ENCODE data around the gene PXMP2.
"Not testable (repeated sequence)": the region's sequence is repeated elsewhere in the genome, so short reads cannot be mapped to it uniquely, and the experiment has no call there.

Gene PXMP2

GRCh38 chr12:132660996-132661395 lies 26.4 kb upstream of the PXMP2 start:
- DNase-seq = no peak

- no peak for DNase-seq
Observed at GRCh38 chr12:132661972-132662371, 25.4 kb upstream of the PXMP2 start.

- no peak for DNase-seq
Observed at GRCh38 chr12:132662901-132663755, 24.3 kb upstream of the PXMP2 start.

GRCh38 chr12:132664206-132665148 lies 22.9 kb upstream of the PXMP2 start:
- DNase-seq = no peak

GRCh38 chr12:132665149-132665491 lies 22.3 kb upstream of the PXMP2 start:
- no peak for DNase-seq

- no peak for DNase-seq
Observed at GRCh38 chr12:132665794-132666193, 21.6 kb upstream of the PXMP2 start.

- DNase-seq = no peak
Observed at GRCh38 chr12:132668191-132669088, 18.9 kb upstream of the PXMP2 start.

GRCh38 chr12:132669166-132669879 lies 18.1 kb upstream of the PXMP2 start:
- no peak for DNase-seq

- DNase-seq = no peak
Observed at GRCh38 chr12:132672116-132672515, 15.3 kb upstream of the PXMP2 start.

GRCh38 chr12:132672678-132673077 lies 14.7 kb upstream of the PXMP2 start:
- no peak for DNase-seq

- no peak for DNase-seq
Observed at GRCh38 chr12:132673288-132674179, 13.9 kb upstream of the PXMP2 start.

GRCh38 chr12:132674561-132674960 lies 12.8 kb upstream of the PXMP2 start:
- no peak for DNase-seq

GRCh38 chr12:132675757-132676432 lies 11.5 kb upstream of the PXMP2 start:
- DNase-seq = no peak

- DNase-seq = no peak
Observed at GRCh38 chr12:132677492-132677891, 9.9 kb upstream of the PXMP2 start.

- DNase-seq = no peak
Observed at GRCh38 chr12:132685400-132685799, 2.0 kb upstream of the PXMP2 start.

GRCh38 chr12:132686825-132687210 lies 569 bp upstream of the PXMP2 start:
- peak; percentile 17 for DNase-seq

GRCh38 chr12:132689227-132689626 lies 1.8 kb downstream of the PXMP2 start:
- DNase-seq = no peak

GRCh38 chr12:132690112-132690511 lies 2.7 kb downstream of the PXMP2 start:
- DNase-seq = no peak

GRCh38 chr12:132692030-132692429 lies 4.6 kb downstream of the PXMP2 start:
- DNase-seq = not testable (repeated sequence)

GRCh38 chr12:132694888-132695287 lies 7.5 kb downstream of the PXMP2 start:
- not testable (repeated sequence) for DNase-seq
